Astrocyte (in vitro differentiated cells and primary cell): Measurements from ENCODE around the gene INPP5A. TPM values are rescaled to one million over a fixed set of nuclear protein-coding genes. Genes with fewer than 3 reads are reported as not detected.

Source experiments
- DNase-seq: peaks from one replicate; pipeline ENCODE4 v3.0.0-alpha.2; 2010; ENCODE audit warnings: low read depth
- FAIRE-seq: peaks from 2 replicates; lab custom pipeline; 2011; peaks lifted over from hg19 to GRCh38; lab: Jason Lieb, UNC
- H2AFZ ChIP-seq: 2 replicates; pipeline ENCODE4 v1.6.0; 2012; ENCODE audit warnings: low read depth, low read length, inconsistent platforms
- H3K27ac ChIP-seq: 2 replicates; pipeline ENCODE4 v1.5.1; 2011; ENCODE audit warnings: low read depth, low read length, inconsistent platforms
- H3K27me3 ChIP-seq: 2 replicates; pipeline ENCODE4 v1.6.0; 2011; ENCODE audit warnings: low read length, inconsistent platforms; ENCODE audit not compliant: insufficient read depth
- H3K36me3 ChIP-seq: 2 replicates; pipeline ENCODE4 v1.5.1; 2011; ENCODE audit warnings: low read length, inconsistent platforms; ENCODE audit not compliant: insufficient read depth
- H3K4me1 ChIP-seq: 2 replicates; pipeline ENCODE4 v1.5.1; 2011; ENCODE audit warnings: low read length, inconsistent platforms; ENCODE audit not compliant: insufficient read depth
- H3K4me2 ChIP-seq: 2 replicates; pipeline ENCODE4 v1.6.0; 2012; ENCODE audit warnings: low read length, inconsistent platforms
- H3K4me3 ChIP-seq: 2 replicates; pipeline ENCODE4 v1.5.1; 2011; ENCODE audit warnings: low read depth, mild to moderate bottlenecking, low read length, inconsistent platforms; ENCODE audit not compliant: insufficient read depth
- H3K79me2 ChIP-seq: 2 replicates; pipeline ENCODE4 v1.6.0; 2012; ENCODE audit warnings: mild to moderate bottlenecking, low read length, inconsistent platforms; ENCODE audit not compliant: insufficient read depth
- H3K9ac ChIP-seq: 2 replicates; pipeline ENCODE4 v1.6.0; 2012; ENCODE audit warnings: mild to moderate bottlenecking, low read length, inconsistent platforms
- H3K9me3 ChIP-seq: 2 replicates; pipeline ENCODE4 v1.5.1; 2012; ENCODE audit warnings: low read depth, mild to moderate bottlenecking, low read length, inconsistent platforms; ENCODE audit not compliant: insufficient read depth
- H4K20me1 ChIP-seq: 2 replicates; pipeline ENCODE4 v1.6.0; 2012; ENCODE audit warnings: low read length, inconsistent platforms; ENCODE audit not compliant: insufficient read depth
- H3K27ac Mint-ChIP-seq: one replicate; pipeline ENCODE4 v1.8.0; 2021; ENCODE audit warnings: mild to moderate bottlenecking, mixed read lengths; ENCODE audit not compliant: unreplicated experiment
- H3K27me3 Mint-ChIP-seq: one replicate; pipeline ENCODE4 v1.8.0; 2021; ENCODE audit warnings: low read depth, mixed read lengths; ENCODE audit not compliant: unreplicated experiment
- H3K36me3 Mint-ChIP-seq: one replicate; pipeline ENCODE4 v1.8.0; 2021; ENCODE audit warnings: low read depth, mixed read lengths; ENCODE audit not compliant: unreplicated experiment
- H3K4me1 Mint-ChIP-seq: one replicate; pipeline ENCODE4 v1.8.0; 2021; ENCODE audit warnings: low read depth, mixed read lengths; ENCODE audit not compliant: unreplicated experiment
- H3K4me3 Mint-ChIP-seq: one replicate; pipeline ENCODE4 v1.8.0; 2021; ENCODE audit warnings: mild to moderate bottlenecking, moderate library complexity, mixed read lengths; ENCODE audit not compliant: unreplicated experiment
- H3K9me3 Mint-ChIP-seq: one replicate; pipeline ENCODE4 v1.8.0; 2021; ENCODE audit warnings: mild to moderate bottlenecking, mixed read lengths; ENCODE audit not compliant: unreplicated experiment
- EZH2 ChIP-seq: IDR thresholded peaks from 2 replicates; pipeline ENCODE4 v1.6.1; 2012; ENCODE audit warnings: mild to moderate bottlenecking, low read length, inconsistent platforms; ENCODE audit not compliant: insufficient read depth
- total RNA-seq: library from RNA; stranded (reverse); gene quantifications from 2 replicates; pipeline ENCODE4 v1.2.1, GENCODE V29; 2021
- TF ChIP-seq, protein P1 (sequence below): IDR thresholded peaks from 2 replicates; pipeline ENCODE4 v1.5.1; 2011; ENCODE audit warnings: low read depth, mild to moderate bottlenecking, inconsistent platforms, low read length, moderate library complexity; ENCODE audit not compliant: insufficient read depth

The INPP5A gene
- total RNA-seq, 1 donor from 2014 or later: 39.1 TPM

GRCh38 chr10:132779549-132780294 lies 242.1 kb downstream of the INPP5A start:
- FAIRE-seq (no peak), DNase-seq (no peak)
- Histone ChIP-seq H4K20me1 (peaks cover 13% of the 10 kb centered on the region), H3K4me2 (no peak overlapping the region), H3K9ac (no peak overlapping the region), H3K27ac (no peak overlapping the region), H2AFZ (no peak overlapping the region), H3K4me3 (no peak overlapping the region), H3K4me1 (peaks cover 2% of the 10 kb centered on the region), H3K9me3 (no peaks in the 10 kb centered on the region), H3K79me2 (no peaks in the 10 kb centered on the region), H3K36me3 (peaks cover 2% of the 10 kb centered on the region), H3K27me3 (peaks cover 16% of the 10 kb centered on the region)
- H3K4me3 Mint-ChIP-seq: no peak overlapping the region
- H3K4me1 Mint-ChIP-seq: no peaks in the 10 kb centered on the region
- peaks cover 23% of the 10 kb centered on the region for H3K27me3 Mint-ChIP-seq
- no peak overlapping the region for H3K27ac Mint-ChIP-seq
- H3K36me3 Mint-ChIP-seq: peaks cover 14% of the 10 kb centered on the region
- H3K9me3 Mint-ChIP-seq: peaks cover 10% of the 10 kb centered on the region
- TF ChIP-seq, protein P1, sequence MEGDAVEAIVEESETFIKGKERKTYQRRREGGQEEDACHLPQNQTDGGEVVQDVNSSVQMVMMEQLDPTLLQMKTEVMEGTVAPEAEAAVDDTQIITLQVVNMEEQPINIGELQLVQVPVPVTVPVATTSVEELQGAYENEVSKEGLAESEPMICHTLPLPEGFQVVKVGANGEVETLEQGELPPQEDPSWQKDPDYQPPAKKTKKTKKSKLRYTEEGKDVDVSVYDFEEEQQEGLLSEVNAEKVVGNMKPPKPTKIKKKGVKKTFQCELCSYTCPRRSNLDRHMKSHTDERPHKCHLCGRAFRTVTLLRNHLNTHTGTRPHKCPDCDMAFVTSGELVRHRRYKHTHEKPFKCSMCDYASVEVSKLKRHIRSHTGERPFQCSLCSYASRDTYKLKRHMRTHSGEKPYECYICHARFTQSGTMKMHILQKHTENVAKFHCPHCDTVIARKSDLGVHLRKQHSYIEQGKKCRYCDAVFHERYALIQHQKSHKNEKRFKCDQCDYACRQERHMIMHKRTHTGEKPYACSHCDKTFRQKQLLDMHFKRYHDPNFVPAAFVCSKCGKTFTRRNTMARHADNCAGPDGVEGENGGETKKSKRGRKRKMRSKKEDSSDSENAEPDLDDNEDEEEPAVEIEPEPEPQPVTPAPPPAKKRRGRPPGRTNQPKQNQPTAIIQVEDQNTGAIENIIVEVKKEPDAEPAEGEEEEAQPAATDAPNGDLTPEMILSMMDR: no peak
- TF ChIP-seq EZH2: no peak

DNA sequence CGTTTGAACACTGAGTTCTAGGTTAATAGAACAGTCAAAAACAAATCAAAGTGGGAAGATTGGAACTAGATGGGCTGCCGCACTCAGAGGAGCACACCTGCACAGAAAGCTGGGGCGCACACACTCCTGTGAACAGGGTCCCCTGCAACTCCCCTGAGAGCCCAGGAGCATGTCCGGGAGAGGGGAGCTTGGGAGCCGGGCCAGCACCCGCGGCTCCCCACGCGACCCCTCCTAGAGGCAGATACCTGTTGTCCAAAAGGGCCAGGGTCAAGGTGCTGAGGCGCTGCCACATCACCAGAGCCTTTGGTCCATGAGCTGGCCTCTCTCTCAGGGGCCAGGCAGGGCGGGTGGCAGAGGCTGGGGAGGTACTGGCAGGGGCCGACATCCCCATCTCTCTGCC lies 242.8 kb downstream of the INPP5A start:
- Histone ChIP-seq H3K4me1 (peaks cover 2% of the 10 kb centered on the region), H4K20me1 (peaks cover 13% of the 10 kb centered on the region), H3K27ac (no peak overlapping the region), H3K27me3 (peaks cover 18% of the 10 kb centered on the region), H3K36me3 (peaks cover 2% of the 10 kb centered on the region), H3K79me2 (no peaks in the 10 kb centered on the region), H2AFZ (no peak overlapping the region), H3K9me3 (no peaks in the 10 kb centered on the region), H3K9ac (no peak overlapping the region), H3K4me3 (no peak overlapping the region), H3K4me2 (no peak overlapping the region)
- Mint-ChIP-seq H3K9me3 (peaks cover 10% of the 10 kb centered on the region), H3K27ac (no peak overlapping the region), H3K27me3 (peaks cover 23% of the 10 kb centered on the region), H3K4me3 (no peak overlapping the region), H3K4me1 (no peaks in the 10 kb centered on the region), H3K36me3 (peaks cover 14% of the 10 kb centered on the region)
- no peak for FAIRE-seq
- TF ChIP-seq, protein P1: no peak
- no peak for TF ChIP-seq EZH2
- DNase-seq: no peak

DNA sequence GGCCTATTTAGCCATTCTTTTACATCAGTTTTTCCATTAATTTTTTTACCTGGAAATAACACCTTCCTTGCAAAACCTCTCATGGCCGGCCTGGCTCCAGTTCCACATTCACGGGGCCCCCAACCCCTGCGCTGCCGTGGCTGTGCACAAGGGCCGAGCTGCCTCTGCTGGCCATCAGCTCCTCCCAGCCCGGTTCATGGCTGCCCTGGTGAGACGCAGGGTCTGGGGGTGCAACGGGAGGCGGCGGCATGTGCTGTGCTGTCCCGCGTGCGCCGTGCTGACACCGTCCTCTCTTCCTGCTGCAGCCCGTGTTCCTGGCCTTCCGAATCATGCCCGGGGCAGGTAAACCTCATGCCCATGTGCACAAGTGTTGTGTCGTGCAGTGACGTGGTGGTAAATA lies 244.0 kb downstream of the INPP5A start:
- H3K27ac Mint-ChIP-seq: no peak overlapping the region
- DNase-seq: no peak
- peaks cover 14% of the 10 kb centered on the region for H3K36me3 Mint-ChIP-seq
- no peak overlapping the region for H2AFZ ChIP-seq
- peaks cover 20% of the 10 kb centered on the region for H3K27me3 ChIP-seq
- H3K79me2 ChIP-seq: no peaks in the 10 kb centered on the region
- no peaks in the 10 kb centered on the region for H3K9me3 ChIP-seq
- H3K4me3 ChIP-seq: no peak overlapping the region
- TF ChIP-seq, protein P1: no peak
- TF ChIP-seq EZH2: no peak
- H3K4me1 ChIP-seq: peaks cover 2% of the 10 kb centered on the region
- peaks cover 2% of the 10 kb centered on the region for H3K36me3 ChIP-seq
- H3K9ac ChIP-seq: no peak overlapping the region
- peaks cover 23% of the 10 kb centered on the region for H3K27me3 Mint-ChIP-seq
- H4K20me1 ChIP-seq: peaks cover 16% of the 10 kb centered on the region
- H3K27ac ChIP-seq: no peak overlapping the region
- H3K9me3 Mint-ChIP-seq: peaks cover 10% of the 10 kb centered on the region
- no peak overlapping the region for H3K4me2 ChIP-seq
- no peaks in the 10 kb centered on the region for H3K4me1 Mint-ChIP-seq
- FAIRE-seq: no peak
- no peak overlapping the region for H3K4me3 Mint-ChIP-seq
